Activated T-helper 2 cell treated with anti-CD3 and anti-CD28 coated beads, Interferon-gamma antibody, Interleukin-2, Interleukin-4, amounts not matched to agents 10 μg/mL and 5 μg/mL and 100 μg/mL, durations not matched to agents 14 hours and 24 hours and 36 hours (primary cell): Measurements from ENCODE around the gene SLC8B1. TPM values are rescaled to one million over a fixed set of nuclear protein-coding genes. Genes with fewer than 3 reads are reported as not detected.

Experiments
- DNase-seq: peaks from one replicate; pipeline ENCODE4 v3.0.0; 2021; ENCODE audit warnings: low spot score
- H3K27ac Mint-ChIP-seq: one replicate; pipeline ENCODE4 v1.8.0; 2021; ENCODE audit warnings: mixed read lengths
- H3K27me3 Mint-ChIP-seq: one replicate; pipeline ENCODE4 v1.8.0; 2021; ENCODE audit warnings: low read depth, mixed read lengths
- H3K36me3 Mint-ChIP-seq: one replicate; pipeline ENCODE4 v1.8.0; 2021; ENCODE audit warnings: low read depth, mixed read lengths
- H3K4me1 Mint-ChIP-seq: one replicate; pipeline ENCODE4 v1.8.0; 2021; ENCODE audit warnings: low read depth, mixed read lengths
- H3K4me3 Mint-ChIP-seq: one replicate; pipeline ENCODE4 v1.8.0; 2021; ENCODE audit warnings: low read depth, mild to moderate bottlenecking, moderate library complexity, mixed read lengths
- H3K9me3 Mint-ChIP-seq: one replicate; pipeline ENCODE4 v1.8.0; 2021; ENCODE audit warnings: mixed read lengths
- intact Hi-C: fragments of 100-400 bp; cut with micrococcal nuclease; formaldehyde crosslinking; loops from one replicate; pipeline ENCODE4 v1.15.1; 2023
- total RNA-seq: library from RNA; stranded (reverse); gene quantifications from 2 replicates; pipeline ENCODE4 v1.2.3, GENCODE V29; 2022

SLC8B1 gene
- total RNA-seq, 1 donor from 2014 or later: 20.8 TPM

- no peaks in the 10 kb centered on the region for H3K36me3 Mint-ChIP-seq
- H3K4me3 Mint-ChIP-seq: no peak overlapping the region
- no peaks in the 10 kb centered on the region for H3K4me1 Mint-ChIP-seq
- no peak overlapping the region for H3K27ac Mint-ChIP-seq
- intact Hi-C loops: no loop called here
- no peaks in the 10 kb centered on the region for H3K9me3 Mint-ChIP-seq
- H3K27me3 Mint-ChIP-seq: peaks cover 8% of the 10 kb centered on the region
- DNase-seq: no peak
These were observed 12.2 kb upstream of the SLC8B1 start for GRCh38 chr12:113347107-113347506.

- intact Hi-C loops: no loop called here
- Mint-ChIP-seq H3K4me3 (no peak overlapping the region), H3K4me1 (no peaks in the 10 kb centered on the region), H3K27ac (no peak overlapping the region), H3K9me3 (no peaks in the 10 kb centered on the region), H3K27me3 (peaks cover 10% of the 10 kb centered on the region), H3K36me3 (no peaks in the 10 kb centered on the region)
- no peak for DNase-seq
These were observed 11.4 kb upstream of the SLC8B1 start for GRCh38 chr12:113346353-113346752.

GRCh38 chr12:113345318-113345717 is 10.4 kb upstream of the SLC8B1 start:
- H3K36me3 Mint-ChIP-seq: no peaks in the 10 kb centered on the region
- intact Hi-C loops: no loop called here
- no peak overlapping the region for H3K27ac Mint-ChIP-seq
- H3K4me3 Mint-ChIP-seq: no peak overlapping the region
- H3K27me3 Mint-ChIP-seq: peaks cover 11% of the 10 kb centered on the region
- no peaks in the 10 kb centered on the region for H3K4me1 Mint-ChIP-seq
- DNase-seq: no peak
- H3K9me3 Mint-ChIP-seq: no peaks in the 10 kb centered on the region

- H3K4me3 Mint-ChIP-seq: no peak overlapping the region
- no peaks in the 10 kb centered on the region for H3K4me1 Mint-ChIP-seq
- no peak for DNase-seq
- no peaks in the 10 kb centered on the region for H3K36me3 Mint-ChIP-seq
- peaks cover 12% of the 10 kb centered on the region for H3K27me3 Mint-ChIP-seq
- intact Hi-C loops: no loop called here
- H3K27ac Mint-ChIP-seq: no peak overlapping the region
- no peaks in the 10 kb centered on the region for H3K9me3 Mint-ChIP-seq
These were observed 6.6 kb upstream of the SLC8B1 start for GRCh38 chr12:113341535-113341934.

- Mint-ChIP-seq H3K9me3 (no peaks in the 10 kb centered on the region), H3K27ac (no peak overlapping the region)
- intact Hi-C loops: no loop called here
These were observed 5.2 kb upstream of the SLC8B1 start for GRCh38 chr12:113340061-113340460.

GRCh38 chr12:113339540-113339939 is 4.6 kb upstream of the SLC8B1 start:
- H3K36me3 Mint-ChIP-seq: no peaks in the 10 kb centered on the region
- no peak overlapping the region for H3K4me3 Mint-ChIP-seq
- no peak for DNase-seq
- intact Hi-C loops: loop anchor here (10.0 kb wide), 1 partner anchor 625 kb away; the partner anchor contains the start of gene RBM19
- H3K27ac Mint-ChIP-seq: no peak overlapping the region
- H3K27me3 Mint-ChIP-seq: peaks cover 12% of the 10 kb centered on the region
- no peaks in the 10 kb centered on the region for H3K9me3 Mint-ChIP-seq
- H3K4me1 Mint-ChIP-seq: peaks cover 2% of the 10 kb centered on the region

More at GRCh38 chr12:113340061-113340460, 5.2 kb upstream of the SLC8B1 start:
- H3K27me3 Mint-ChIP-seq: peaks cover 12% of the 10 kb centered on the region
- peaks cover 2% of the 10 kb centered on the region for H3K4me1 Mint-ChIP-seq
- no peak for DNase-seq
- no peaks in the 10 kb centered on the region for H3K36me3 Mint-ChIP-seq
- H3K4me3 Mint-ChIP-seq: no peak overlapping the region

GRCh38 chr12:113333877-113334785 is 778 bp downstream of the SLC8B1 start:
- intact Hi-C loops: loop anchor here (2.0 to 10.0 kb wide), 2 partner anchors 113 to 631 kb away; partner anchors contain the start of genes RBM19 and TPCN1
- Mint-ChIP-seq H3K4me3 (peak overlapping the region; percentile 88), H3K36me3 (peaks cover 28% of the 10 kb centered on the region), H3K27me3 (peaks cover 2% of the 10 kb centered on the region), H3K9me3 (no peaks in the 10 kb centered on the region), H3K4me1 (peaks cover 18% of the 10 kb centered on the region), H3K27ac (peak overlapping the region; percentile 4)
- DNase-seq: no peak

GRCh38 chr12:113333418-113333750 is 1.5 kb downstream of the SLC8B1 start:
- H3K27ac Mint-ChIP-seq: no peak overlapping the region
- H3K4me3 Mint-ChIP-seq: peak overlapping the region; percentile 88
- H3K27me3 Mint-ChIP-seq: peaks cover 2% of the 10 kb centered on the region
- no peak for DNase-seq
- no peaks in the 10 kb centered on the region for H3K9me3 Mint-ChIP-seq
- intact Hi-C loops: loop anchor here (10.0 kb wide), 1 partner anchor 631 kb away; the partner anchor contains the start of gene RBM19
- H3K4me1 Mint-ChIP-seq: peaks cover 19% of the 10 kb centered on the region
- peaks cover 34% of the 10 kb centered on the region for H3K36me3 Mint-ChIP-seq

GRCh38 chr12:113332688-113333417 is 2.1 kb downstream of the SLC8B1 start:
- DNase-seq: no peak
- H3K27ac Mint-ChIP-seq: no peak overlapping the region
- H3K4me3 Mint-ChIP-seq: peak overlapping the region; percentile 8
- no peaks in the 10 kb centered on the region for H3K9me3 Mint-ChIP-seq
- H3K27me3 Mint-ChIP-seq: peaks cover 2% of the 10 kb centered on the region
- H3K36me3 Mint-ChIP-seq: peaks cover 36% of the 10 kb centered on the region
- intact Hi-C loops: loop anchor here (10.0 kb wide), 1 partner anchor 632 kb away; the partner anchor contains the start of gene RBM19
- H3K4me1 Mint-ChIP-seq: peaks cover 21% of the 10 kb centered on the region

- no peak for DNase-seq
- Mint-ChIP-seq H3K36me3 (peaks cover 41% of the 10 kb centered on the region), H3K27ac (no peak overlapping the region), H3K9me3 (no peaks in the 10 kb centered on the region), H3K27me3 (no peaks in the 10 kb centered on the region), H3K4me3 (no peak overlapping the region), H3K4me1 (peaks cover 21% of the 10 kb centered on the region)
- intact Hi-C loops: loop anchor here (10.0 kb wide), 1 partner anchor 634 kb away; the partner anchor contains the start of gene RBM19
These were observed 4.4 kb downstream of the SLC8B1 start for GRCh38 chr12:113330505-113330904.

- intact Hi-C loops: loop anchor here (10.0 kb wide), 1 partner anchor 635 kb away; the partner anchor contains the start of gene RBM19
- no peak overlapping the region for H3K27ac Mint-ChIP-seq
- peaks cover 41% of the 10 kb centered on the region for H3K36me3 Mint-ChIP-seq
- H3K27me3 Mint-ChIP-seq: no peaks in the 10 kb centered on the region
- H3K4me1 Mint-ChIP-seq: peaks cover 19% of the 10 kb centered on the region
- DNase-seq: no peak
- H3K9me3 Mint-ChIP-seq: no peaks in the 10 kb centered on the region
- H3K4me3 Mint-ChIP-seq: no peak overlapping the region
These were observed 5.0 kb downstream of the SLC8B1 start for GRCh38 chr12:113329791-113330417.

GRCh38 chr12:113329022-113329790 is 5.7 kb downstream of the SLC8B1 start:
- DNase-seq: no peak
- Mint-ChIP-seq H3K4me3 (no peak overlapping the region), H3K9me3 (no peaks in the 10 kb centered on the region), H3K4me1 (peaks cover 16% of the 10 kb centered on the region), H3K27me3 (no peaks in the 10 kb centered on the region), H3K36me3 (peaks cover 41% of the 10 kb centered on the region), H3K27ac (no peak overlapping the region)
- intact Hi-C loops: no loop called here
